ENCODE measurements around the gene BNIP2.

- TF ChIP-seq, protein P1, sequence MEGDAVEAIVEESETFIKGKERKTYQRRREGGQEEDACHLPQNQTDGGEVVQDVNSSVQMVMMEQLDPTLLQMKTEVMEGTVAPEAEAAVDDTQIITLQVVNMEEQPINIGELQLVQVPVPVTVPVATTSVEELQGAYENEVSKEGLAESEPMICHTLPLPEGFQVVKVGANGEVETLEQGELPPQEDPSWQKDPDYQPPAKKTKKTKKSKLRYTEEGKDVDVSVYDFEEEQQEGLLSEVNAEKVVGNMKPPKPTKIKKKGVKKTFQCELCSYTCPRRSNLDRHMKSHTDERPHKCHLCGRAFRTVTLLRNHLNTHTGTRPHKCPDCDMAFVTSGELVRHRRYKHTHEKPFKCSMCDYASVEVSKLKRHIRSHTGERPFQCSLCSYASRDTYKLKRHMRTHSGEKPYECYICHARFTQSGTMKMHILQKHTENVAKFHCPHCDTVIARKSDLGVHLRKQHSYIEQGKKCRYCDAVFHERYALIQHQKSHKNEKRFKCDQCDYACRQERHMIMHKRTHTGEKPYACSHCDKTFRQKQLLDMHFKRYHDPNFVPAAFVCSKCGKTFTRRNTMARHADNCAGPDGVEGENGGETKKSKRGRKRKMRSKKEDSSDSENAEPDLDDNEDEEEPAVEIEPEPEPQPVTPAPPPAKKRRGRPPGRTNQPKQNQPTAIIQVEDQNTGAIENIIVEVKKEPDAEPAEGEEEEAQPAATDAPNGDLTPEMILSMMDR (IDR thresholded peaks at IDR 0.05) = peak; percentile 59
- no peak for TF ChIP-seq EZH2 (IDR thresholded peaks at IDR 0.05)
- TF ChIP-seq EZH2phosphoT487 (IDR thresholded peaks at IDR 0.05) = no peak
Measured at GRCh38 chr15:59632714-59633113, 56.4 kb downstream of the BNIP2 start.

Data from neural progenitor cell (in vitro differentiated cells).